Breast epithelium (tissue), 4 donors: ENCODE data around the gene ZP4. TPM values are rescaled to one million over a fixed set of nuclear protein-coding genes. Genes with fewer than 3 reads are reported as not detected.

ENCODE experiments used
- DNase-seq, 2 donors: peaks; one replicate each; pipeline ENCODE4 v3.0.0-alpha.2; 2019; ENCODE audit warnings: low spot score in 2 of 2
- H3K27ac ChIP-seq, 2 donors: fragments of 200-600 bp; sonication (generic) in 1 of 2; one replicate each; pipeline ENCODE4 v1.5.1; 2016 to 2019; ENCODE audit warnings: mild to moderate bottlenecking in 1 of 2
- H3K27me3 ChIP-seq, 2 donors: fragments of 200-600 bp; sonication (generic) in 1 of 2; one replicate each; pipeline versions ENCODE4 v1.5.1 to v1.6.0; 2017 to 2019; ENCODE audit warnings: control low read depth in 1 of 2, mild to moderate bottlenecking in 1 of 2
- H3K36me3 ChIP-seq: fragments of 200-600 bp; one replicate; pipeline ENCODE4 v1.5.1; 2019
- H3K4me1 ChIP-seq, 2 donors: fragments of 200-600 bp; sonication (generic); one replicate each; pipeline ENCODE4 v1.5.1; 2016 to 2019; ENCODE audit warnings: control low read depth in 1 of 2
- H3K4me3 ChIP-seq, 3 donors: fragments of 200-600 bp; sonication (generic); 1 replicate in 2 of 3; 2 replicates in 1 of 3; pipeline ENCODE4 v1.5.1; 2016 to 2019; ENCODE audit warnings: mild to moderate bottlenecking in 3 of 3, moderate library complexity in 2 of 3
- H3K9me3 ChIP-seq, 2 donors: fragments of 200-600 bp; sonication (generic) in 1 of 2; one replicate each; pipeline ENCODE4 v1.5.1; 2016 to 2019; ENCODE audit warnings: control low read depth in 1 of 2
- CTCF ChIP-seq, 3 donors: fragments of 450-650 bp; IDR thresholded peaks; one replicate each; pipeline ENCODE4 v1.5.1; 2016 to 2017; ENCODE audit warnings: antibody characterized with exemption in 3 of 3, mild to moderate bottlenecking in 3 of 3, moderate library complexity in 3 of 3
- POLR2A ChIP-seq: fragments of 450-650 bp; IDR thresholded peaks from one replicate; pipeline ENCODE4 v1.6.1; 2016; ENCODE audit warnings: antibody characterized with exemption, mild to moderate bottlenecking, moderate library complexity
- POLR2AphosphoS5 ChIP-seq, 3 donors: sonication (generic); formaldehyde crosslinking; IDR thresholded peaks; one replicate each; pipeline ENCODE4 v1.6.1; 2017; ENCODE audit warnings: antibody characterized with exemption in 3 of 3
- intact Hi-C: fragments of 100-400 bp; cut with DNase I; formaldehyde crosslinking; loops from one replicate; pipeline ENCODE4 v1.15.1; 2023; ENCODE audit warnings: low total_unique reads
- total RNA-seq, 3 donors: library from RNA; depleted of rRNA; stranded (reverse); fragments of >200 nt; gene quantifications; one replicate each; pipeline ENCODE4 v1.1.0, GENCODE V29; 2016

Gene ZP4
- total RNA-seq, 3 donors from 2014 or later: not detected

GRCh38 chr1:237903961-237904360 lies 13.2 kb upstream of the ZP4 start:
- TF ChIP-seq POLR2AphosphoS5 (IDR thresholded peaks at IDR 0.05) (no peak), CTCF (IDR thresholded peaks at IDR 0.05) (no peak), POLR2A (no peak)

GRCh38 chr1:237902960-237903743 lies 12.4 kb upstream of the ZP4 start:
- Histone ChIP-seq H3K27me3 (no peaks in the 10 kb centered on the region), H3K4me1 (no peaks in the 10 kb centered on the region), H3K36me3 (no peaks in the 10 kb centered on the region), H3K9me3 (no peaks in the 10 kb centered on the region), H3K4me3 (no peak overlapping the region), H3K27ac (no peak overlapping the region)
- DNase-seq: no peak
- TF ChIP-seq CTCF (IDR thresholded peaks at IDR 0.05) (no peak), POLR2A (no peak), POLR2AphosphoS5 (IDR thresholded peaks at IDR 0.05) (no peak)
- intact Hi-C loops: no loop called here

More at GRCh38 chr1:237903961-237904360, 13.2 kb upstream of the ZP4 start:
- Histone ChIP-seq H3K4me3 (no peak overlapping the region), H3K4me1 (no peaks in the 10 kb centered on the region), H3K27me3 (no peaks in the 10 kb centered on the region), H3K27ac (no peak overlapping the region), H3K36me3 (no peaks in the 10 kb centered on the region), H3K9me3 (no peaks in the 10 kb centered on the region)
- intact Hi-C loops: no loop called here
- DNase-seq: no peak

GRCh38 chr1:237901299-237901934 lies 10.7 kb upstream of the ZP4 start:
- Histone ChIP-seq H3K9me3 (no peaks in the 10 kb centered on the region), H3K36me3 (no peaks in the 10 kb centered on the region), H3K4me3 (no peak overlapping the region), H3K27ac (no peak overlapping the region), H3K27me3 (no peaks in the 10 kb centered on the region), H3K4me1 (no peaks in the 10 kb centered on the region)
- intact Hi-C loops: no loop called here
- TF ChIP-seq POLR2A (no peak), POLR2AphosphoS5 (IDR thresholded peaks at IDR 0.05) (no peak), CTCF (IDR thresholded peaks at IDR 0.05) (no peak)
- no peak for DNase-seq

- TF ChIP-seq POLR2AphosphoS5 (IDR thresholded peaks at IDR 0.05): no peak
- Histone ChIP-seq H3K9me3 (no peaks in the 10 kb centered on the region), H3K4me1 (no peaks in the 10 kb centered on the region), H3K27me3 (no peaks in the 10 kb centered on the region), H3K27ac (no peak overlapping the region), H3K4me3 (no peak overlapping the region), H3K36me3 (no peaks in the 10 kb centered on the region)
- no peak for DNase-seq
- intact Hi-C loops: no loop called here
These were observed 4.9 kb upstream of the ZP4 start for GRCh38 chr1:237895630-237896029.

GRCh38 chr1:237894131-237894530 lies 3.4 kb upstream of the ZP4 start:
- H3K4me1 ChIP-seq: no peaks in the 10 kb centered on the region
- TF ChIP-seq CTCF (IDR thresholded peaks at IDR 0.05) (no peak), POLR2A (no peak), POLR2AphosphoS5 (IDR thresholded peaks at IDR 0.05) (no peak)
- intact Hi-C loops: no loop called here
- no peak overlapping the region for H3K27ac ChIP-seq
- no peaks in the 10 kb centered on the region for H3K9me3 ChIP-seq
- no peaks in the 10 kb centered on the region for H3K36me3 ChIP-seq
- DNase-seq: no peak
- H3K4me3 ChIP-seq: no peak overlapping the region
- no peaks in the 10 kb centered on the region for H3K27me3 ChIP-seq
